Measurements from ENCODE around the gene APP. TPM values are rescaled to one million over a fixed set of nuclear protein-coding genes. Genes with fewer than 3 reads are reported as not detected.

APP gene
- total RNA-seq, 1 donor from 2014 or later, result 358 TPM

GRCh38 chr21:26047279-26047967, 123.1 kb downstream of the APP start:
- Histone ChIP-seq H3K27me3 (ENCODE audit: low read depth) (no peaks in the 10 kb centered on the region), H3K9me3 (no peaks in the 10 kb centered on the region), H3K4me1 (no peaks in the 10 kb centered on the region), H3K4me3 (no peak overlapping the region), H3K27ac (no peak overlapping the region), H3K36me3 (peaks cover 29% of the 10 kb centered on the region)
- ATAC-seq, result no peak
- intact Hi-C loops (cut with DNase I), result no loop called here
- TF ChIP-seq CTCF (IDR thresholded peaks at IDR 0.05), result no peak
- no peak for DNase-seq

- Histone ChIP-seq H3K27ac (no peak overlapping the region), H3K4me1 (no peaks in the 10 kb centered on the region), H3K9me3 (no peaks in the 10 kb centered on the region), H3K4me3 (no peak overlapping the region), H3K27me3 (ENCODE audit: low read depth) (no peaks in the 10 kb centered on the region), H3K36me3 (peaks cover 6% of the 10 kb centered on the region)
- no peak for TF ChIP-seq CTCF (IDR thresholded peaks at IDR 0.05)
- no peak for DNase-seq
- intact Hi-C loops (cut with DNase I), result no loop called here
- no peak for ATAC-seq
These were observed 126.7 kb downstream of the APP start for GRCh38 chr21:26043891-26044290.

- intact Hi-C loops (cut with DNase I), result no loop called here
- no peak for TF ChIP-seq CTCF (IDR thresholded peaks at IDR 0.05)
- Histone ChIP-seq H3K4me1 (no peaks in the 10 kb centered on the region), H3K4me3 (no peak overlapping the region), H3K36me3 (no peaks in the 10 kb centered on the region), H3K27ac (no peak overlapping the region), H3K9me3 (no peaks in the 10 kb centered on the region), H3K27me3 (ENCODE audit: low read depth) (no peaks in the 10 kb centered on the region)
- ATAC-seq, result no peak
- DNase-seq, result no peak
These were observed 128.2 kb downstream of the APP start for GRCh38 chr21:26042181-26042876.

- intact Hi-C loops (cut with DNase I), result no loop called here
- TF ChIP-seq CTCF (IDR thresholded peaks at IDR 0.05), result no peak
- Histone ChIP-seq H3K27ac (no peak overlapping the region), H3K36me3 (no peaks in the 10 kb centered on the region), H3K27me3 (ENCODE audit: low read depth) (no peaks in the 10 kb centered on the region), H3K9me3 (no peaks in the 10 kb centered on the region), H3K4me3 (no peak overlapping the region), H3K4me1 (no peaks in the 10 kb centered on the region)
- DNase-seq (no peak), ATAC-seq (no peak)
These were observed 129.0 kb downstream of the APP start for GRCh38 chr21:26041431-26042180.

- no peak overlapping the region for H3K27ac ChIP-seq
These were observed 133.7 kb downstream of the APP start for GRCh38 chr21:26036916-26037315.

More at GRCh38 chr21:26036916-26037315, 133.7 kb downstream of the APP start:
- no peaks in the 10 kb centered on the region for H3K27me3 ChIP-seq (ENCODE audit: low read depth)
- TF ChIP-seq CTCF (IDR thresholded peaks at IDR 0.05), result no peak
- ATAC-seq, result no peak
- no peaks in the 10 kb centered on the region for H3K9me3 ChIP-seq
- no peak overlapping the region for H3K4me3 ChIP-seq
- H3K36me3 ChIP-seq, result peaks cover 6% of the 10 kb centered on the region
- no peak for DNase-seq
- intact Hi-C loops (cut with DNase I), result no loop called here
- no peaks in the 10 kb centered on the region for H3K4me1 ChIP-seq
